Peyer's patch (tissue), 4 donors: ENCODE measurements around the gene CRIM1.

ENCODE experiments used
- CTCF ChIP-seq, 6 experiments: fragments of 450-650 bp in 4 of 6; fragments of 200-600 bp in 2 of 6; sonication (generic) in 1 of 6; IDR thresholded peaks; one replicate each; pipeline ENCODE4 v1.5.1; 2017 to 2019; ENCODE audit warnings: antibody characterized with exemption in 6 of 6, mild to moderate bottlenecking in 3 of 6, moderate library complexity in 1 of 6
- POLR2A ChIP-seq, 2 donors: fragments of 450-650 bp; IDR thresholded peaks; one replicate each; pipeline ENCODE4 v1.5.1; 2017; ENCODE audit warnings: antibody characterized with exemption in 2 of 2, mild to moderate bottlenecking in 2 of 2, moderate library complexity in 2 of 2

- TF ChIP-seq CTCF (IDR thresholded peaks at IDR 0.05), result no peak
- no peak for TF ChIP-seq POLR2A (IDR thresholded peaks at IDR 0.05)
These were observed 85.6 kb downstream of the CRIM1 start for GRCh38 chr2:36441065-36441625.
